HEK293 (cell line): ENCODE measurements around the gene LTBP1.

Source experiments
- GLI2 ChIP-seq: fragments of 450-650 bp; formaldehyde crosslinking; IDR thresholded peaks from 2 replicates; pipeline ENCODE4; 2017; ENCODE audit warnings: missing biosample characterization, missing genetic modification characterization, low read depth, borderline replicate concordance
- KLF8 ChIP-seq: fragments of 450-650 bp; formaldehyde crosslinking; IDR thresholded peaks from 2 replicates; pipeline ENCODE4 v1.5.1; 2016; ENCODE audit warnings: missing biosample characterization, missing genetic modification characterization
- ZFHX2 ChIP-seq: fragments of 450-650 bp; formaldehyde crosslinking; conservative IDR thresholded peaks from 2 replicates; pipeline ENCODE4 v1.5.1; 2016; ENCODE audit warnings: missing biosample characterization, missing genetic modification characterization
- ZNF114 ChIP-seq: fragments of 450-650 bp; formaldehyde crosslinking; IDR thresholded peaks from 2 replicates; pipeline ENCODE4 v1.5.0; 2017; ENCODE audit warnings: missing biosample characterization, missing genetic modification characterization
- ZNF133 ChIP-seq: fragments of 450-650 bp; formaldehyde crosslinking; IDR thresholded peaks from 2 replicates; pipeline ENCODE4 v1.5.1; 2016; ENCODE audit warnings: missing biosample characterization, missing genetic modification characterization
- ZNF239 ChIP-seq: fragments of 450-650 bp; formaldehyde crosslinking; IDR thresholded peaks from 2 replicates; pipeline ENCODE4 v1.5.1; 2016; ENCODE audit warnings: missing biosample characterization, missing genetic modification characterization
- ZNF366 ChIP-seq: fragments of 450-650 bp; formaldehyde crosslinking; conservative IDR thresholded peaks from 2 replicates; pipeline ENCODE4 v1.5.1; 2016; ENCODE audit warnings: missing biosample characterization, missing genetic modification characterization
- ZNF596 ChIP-seq: fragments of 450-650 bp; IDR thresholded peaks from 2 replicates; pipeline ENCODE4 v1.5.0; 2018; ENCODE audit warnings: missing biosample characterization, mild to moderate bottlenecking, missing genetic modification characterization, moderate library complexity
- ZNF654 ChIP-seq: fragments of 450-650 bp; formaldehyde crosslinking; IDR thresholded peaks from 2 replicates; pipeline ENCODE4 v1.5.1; 2016; ENCODE audit warnings: low read depth, missing biosample characterization, missing genetic modification characterization
- ZNF670 ChIP-seq: fragments of 450-650 bp; formaldehyde crosslinking; IDR thresholded peaks from 2 replicates; pipeline ENCODE4 v1.5.1; 2016; ENCODE audit warnings: missing biosample characterization, missing genetic modification characterization, low read depth
- ZNF785 ChIP-seq: fragments of 450-650 bp; formaldehyde crosslinking; IDR thresholded peaks from 2 replicates; pipeline ENCODE4 v1.5.1; 2016; ENCODE audit warnings: missing biosample characterization, missing genetic modification characterization
- TF ChIP-seq, protein P1 (sequence below): fragments of 450-650 bp; formaldehyde crosslinking; IDR thresholded peaks from 2 replicates; pipeline ENCODE4 v1.5.1; 2016; ENCODE audit warnings: missing biosample characterization, missing genetic modification characterization, low read depth
- TF ChIP-seq, protein P2 (sequence below): fragments of 450-650 bp; formaldehyde crosslinking; IDR thresholded peaks from 2 replicates; pipeline ENCODE4 v1.5.1; 2016; ENCODE audit warnings: missing biosample characterization, missing genetic modification characterization
- TF ChIP-seq, protein P3 (sequence below): fragments of 450-650 bp; formaldehyde crosslinking; IDR thresholded peaks from 2 replicates; pipeline ENCODE4 v1.5.1; 2016; ENCODE audit warnings: missing biosample characterization, missing genetic modification characterization
- TF ChIP-seq, protein P4 (sequence below): fragments of 450-650 bp; formaldehyde crosslinking; IDR thresholded peaks from 2 replicates; pipeline ENCODE4 v1.5.1; 2017; ENCODE audit warnings: missing biosample characterization, mild to moderate bottlenecking, missing genetic modification characterization, moderate library complexity
- TF ChIP-seq, protein P5 (sequence below): fragments of 450-650 bp; formaldehyde crosslinking; IDR thresholded peaks from 2 replicates; pipeline ENCODE4 v1.5.1; 2016; ENCODE audit warnings: missing biosample characterization, missing genetic modification characterization
- TF ChIP-seq, protein P6 (sequence below): fragments of 450-650 bp; formaldehyde crosslinking; IDR thresholded peaks from 2 replicates; pipeline ENCODE4 v1.5.1; 2017; ENCODE audit warnings: missing biosample characterization, missing genetic modification characterization

Gene LTBP1

DNA sequence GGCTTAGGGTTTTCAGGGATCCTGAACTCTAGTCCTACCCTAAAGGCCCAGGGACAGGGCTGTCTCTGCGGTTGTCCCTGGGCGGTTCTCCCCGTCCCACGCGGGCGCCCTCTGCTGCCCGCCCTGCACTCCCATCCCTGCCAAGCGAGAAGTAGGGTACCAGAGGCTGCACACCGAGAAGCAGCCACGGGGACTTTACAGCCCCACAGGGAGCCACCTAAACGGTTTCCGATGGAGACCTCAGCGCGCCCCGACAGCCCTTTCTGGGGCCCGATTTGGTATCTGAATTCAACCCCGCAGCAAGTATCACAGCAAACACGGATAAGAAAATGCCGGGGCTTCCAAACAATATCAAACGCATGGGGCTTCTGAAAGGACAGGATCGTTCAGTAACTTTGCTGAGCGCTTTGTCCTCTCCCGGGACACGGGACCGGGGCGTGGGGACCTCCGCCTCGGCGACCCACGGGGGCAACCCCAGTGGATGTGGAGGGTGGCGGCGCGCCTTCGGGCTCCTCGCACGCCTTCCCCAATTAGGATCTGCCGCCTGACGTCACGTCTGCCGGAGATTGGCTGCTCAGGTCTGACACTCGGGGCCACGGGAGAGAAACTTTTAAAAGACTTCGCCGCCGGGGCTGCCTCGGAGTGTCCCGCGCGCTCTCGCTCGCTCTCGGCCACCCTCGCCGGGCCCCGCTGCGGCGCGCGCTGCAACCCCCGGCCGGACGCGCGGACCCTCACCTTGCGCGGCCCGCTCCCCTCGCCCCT, at the start of gene LTBP1 (continued):
- TF ChIP-seq ZNF114 (tag by site-specific recombination) (no peak), ZNF785 (tag by site-specific recombination) (0 out of 2 replicates have a peak, but pooled peaks have one; percentile 33), ZFHX2 (tag by site-specific recombination) (peak; percentile 23; the same call in 1 of the 2 replicates), GLI2 (no peak), KLF8 (tag by site-specific recombination) (peak; percentile 34; the same call in 1 of the 2 replicates), ZNF239 (tag by site-specific recombination) (no peak), ZNF654 (tag by site-specific recombination) (peak; percentile 34; the same call in 1 of the 2 replicates), ZNF133 (no peak), ZNF670 (tag by site-specific recombination) (no peak), ZNF366 (tag by site-specific recombination) (no peak; the same call in 1 of the 2 replicates), ZNF596 (tag by site-specific recombination) (0 out of 2 replicates have a peak, but pooled peaks have one; percentile 11)
- TF ChIP-seq, protein P1, sequence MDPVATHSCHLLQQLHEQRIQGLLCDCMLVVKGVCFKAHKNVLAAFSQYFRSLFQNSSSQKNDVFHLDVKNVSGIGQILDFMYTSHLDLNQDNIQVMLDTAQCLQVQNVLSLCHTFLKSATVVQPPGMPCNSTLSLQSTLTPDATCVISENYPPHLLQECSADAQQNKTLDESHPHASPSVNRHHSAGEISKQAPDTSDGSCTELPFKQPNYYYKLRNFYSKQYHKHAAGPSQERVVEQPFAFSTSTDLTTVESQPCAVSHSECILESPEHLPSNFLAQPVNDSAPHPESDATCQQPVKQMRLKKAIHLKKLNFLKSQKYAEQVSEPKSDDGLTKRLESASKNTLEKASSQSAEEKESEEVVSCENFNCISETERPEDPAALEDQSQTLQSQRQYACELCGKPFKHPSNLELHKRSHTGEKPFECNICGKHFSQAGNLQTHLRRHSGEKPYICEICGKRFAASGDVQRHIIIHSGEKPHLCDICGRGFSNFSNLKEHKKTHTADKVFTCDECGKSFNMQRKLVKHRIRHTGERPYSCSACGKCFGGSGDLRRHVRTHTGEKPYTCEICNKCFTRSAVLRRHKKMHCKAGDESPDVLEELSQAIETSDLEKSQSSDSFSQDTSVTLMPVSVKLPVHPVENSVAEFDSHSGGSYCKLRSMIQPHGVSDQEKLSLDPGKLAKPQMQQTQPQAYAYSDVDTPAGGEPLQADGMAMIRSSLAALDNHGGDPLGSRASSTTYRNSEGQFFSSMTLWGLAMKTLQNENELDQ (tag by site-specific recombination): no peak
- TF ChIP-seq, protein P2, sequence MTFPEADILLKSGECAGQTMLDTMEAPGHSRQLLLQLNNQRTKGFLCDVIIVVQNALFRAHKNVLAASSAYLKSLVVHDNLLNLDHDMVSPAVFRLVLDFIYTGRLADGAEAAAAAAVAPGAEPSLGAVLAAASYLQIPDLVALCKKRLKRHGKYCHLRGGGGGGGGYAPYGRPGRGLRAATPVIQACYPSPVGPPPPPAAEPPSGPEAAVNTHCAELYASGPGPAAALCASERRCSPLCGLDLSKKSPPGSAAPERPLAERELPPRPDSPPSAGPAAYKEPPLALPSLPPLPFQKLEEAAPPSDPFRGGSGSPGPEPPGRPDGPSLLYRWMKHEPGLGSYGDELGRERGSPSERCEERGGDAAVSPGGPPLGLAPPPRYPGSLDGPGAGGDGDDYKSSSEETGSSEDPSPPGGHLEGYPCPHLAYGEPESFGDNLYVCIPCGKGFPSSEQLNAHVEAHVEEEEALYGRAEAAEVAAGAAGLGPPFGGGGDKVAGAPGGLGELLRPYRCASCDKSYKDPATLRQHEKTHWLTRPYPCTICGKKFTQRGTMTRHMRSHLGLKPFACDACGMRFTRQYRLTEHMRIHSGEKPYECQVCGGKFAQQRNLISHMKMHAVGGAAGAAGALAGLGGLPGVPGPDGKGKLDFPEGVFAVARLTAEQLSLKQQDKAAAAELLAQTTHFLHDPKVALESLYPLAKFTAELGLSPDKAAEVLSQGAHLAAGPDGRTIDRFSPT (tag by site-specific recombination): 0 out of 2 replicates have a peak, but pooled peaks have one; percentile 42
- TF ChIP-seq, protein P3, sequence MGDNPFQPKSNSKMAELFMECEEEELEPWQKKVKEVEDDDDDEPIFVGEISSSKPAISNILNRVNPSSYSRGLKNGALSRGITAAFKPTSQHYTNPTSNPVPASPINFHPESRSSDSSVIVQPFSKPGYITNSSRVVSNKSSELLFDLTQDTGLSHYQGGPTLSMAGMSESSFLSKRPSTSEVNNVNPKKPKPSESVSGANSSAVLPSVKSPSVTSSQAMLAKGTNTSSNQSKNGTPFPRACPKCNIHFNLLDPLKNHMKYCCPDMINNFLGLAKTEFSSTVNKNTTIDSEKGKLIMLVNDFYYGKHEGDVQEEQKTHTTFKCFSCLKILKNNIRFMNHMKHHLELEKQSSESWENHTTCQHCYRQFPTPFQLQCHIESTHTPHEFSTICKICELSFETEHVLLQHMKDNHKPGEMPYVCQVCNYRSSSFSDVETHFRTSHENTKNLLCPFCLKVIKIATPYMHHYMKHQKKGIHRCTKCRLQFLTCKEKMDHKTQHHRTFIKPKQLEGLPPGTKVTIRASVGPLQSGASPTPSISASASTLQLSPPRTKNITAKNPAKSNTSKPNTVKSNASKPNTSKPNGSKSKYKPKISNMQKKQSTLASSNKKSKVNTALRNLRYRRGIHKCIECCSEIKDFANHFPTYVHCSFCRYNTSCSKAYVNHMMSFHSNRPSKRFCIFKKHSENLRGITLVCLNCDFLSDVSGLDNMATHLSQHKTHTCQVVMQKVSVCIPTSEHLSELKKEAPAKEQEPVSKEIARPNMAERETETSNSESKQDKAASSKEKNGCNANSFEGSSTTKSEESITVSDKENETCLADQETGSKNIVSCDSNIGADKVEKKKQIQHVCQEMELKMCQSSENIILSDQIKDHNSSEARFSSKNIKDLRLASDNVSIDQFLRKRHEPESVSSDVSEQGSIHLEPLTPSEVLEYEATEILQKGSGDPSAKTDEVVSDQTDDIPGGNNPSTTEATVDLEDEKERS (tag by site-specific recombination): no peak
- TF ChIP-seq, protein P4, sequence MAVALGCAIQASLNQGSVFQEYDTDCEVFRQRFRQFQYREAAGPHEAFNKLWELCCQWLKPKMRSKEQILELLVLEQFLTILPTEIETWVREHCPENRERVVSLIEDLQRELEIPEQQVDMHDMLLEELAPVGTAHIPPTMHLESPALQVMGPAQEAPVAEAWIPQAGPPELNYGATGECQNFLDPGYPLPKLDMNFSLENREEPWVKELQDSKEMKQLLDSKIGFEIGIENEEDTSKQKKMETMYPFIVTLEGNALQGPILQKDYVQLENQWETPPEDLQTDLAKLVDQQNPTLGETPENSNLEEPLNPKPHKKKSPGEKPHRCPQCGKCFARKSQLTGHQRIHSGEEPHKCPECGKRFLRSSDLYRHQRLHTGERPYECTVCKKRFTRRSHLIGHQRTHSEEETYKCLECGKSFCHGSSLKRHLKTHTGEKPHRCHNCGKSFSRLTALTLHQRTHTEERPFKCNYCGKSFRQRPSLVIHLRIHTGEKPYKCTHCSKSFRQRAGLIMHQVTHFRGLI (tag by site-specific recombination): no peak
- TF ChIP-seq, protein P5, sequence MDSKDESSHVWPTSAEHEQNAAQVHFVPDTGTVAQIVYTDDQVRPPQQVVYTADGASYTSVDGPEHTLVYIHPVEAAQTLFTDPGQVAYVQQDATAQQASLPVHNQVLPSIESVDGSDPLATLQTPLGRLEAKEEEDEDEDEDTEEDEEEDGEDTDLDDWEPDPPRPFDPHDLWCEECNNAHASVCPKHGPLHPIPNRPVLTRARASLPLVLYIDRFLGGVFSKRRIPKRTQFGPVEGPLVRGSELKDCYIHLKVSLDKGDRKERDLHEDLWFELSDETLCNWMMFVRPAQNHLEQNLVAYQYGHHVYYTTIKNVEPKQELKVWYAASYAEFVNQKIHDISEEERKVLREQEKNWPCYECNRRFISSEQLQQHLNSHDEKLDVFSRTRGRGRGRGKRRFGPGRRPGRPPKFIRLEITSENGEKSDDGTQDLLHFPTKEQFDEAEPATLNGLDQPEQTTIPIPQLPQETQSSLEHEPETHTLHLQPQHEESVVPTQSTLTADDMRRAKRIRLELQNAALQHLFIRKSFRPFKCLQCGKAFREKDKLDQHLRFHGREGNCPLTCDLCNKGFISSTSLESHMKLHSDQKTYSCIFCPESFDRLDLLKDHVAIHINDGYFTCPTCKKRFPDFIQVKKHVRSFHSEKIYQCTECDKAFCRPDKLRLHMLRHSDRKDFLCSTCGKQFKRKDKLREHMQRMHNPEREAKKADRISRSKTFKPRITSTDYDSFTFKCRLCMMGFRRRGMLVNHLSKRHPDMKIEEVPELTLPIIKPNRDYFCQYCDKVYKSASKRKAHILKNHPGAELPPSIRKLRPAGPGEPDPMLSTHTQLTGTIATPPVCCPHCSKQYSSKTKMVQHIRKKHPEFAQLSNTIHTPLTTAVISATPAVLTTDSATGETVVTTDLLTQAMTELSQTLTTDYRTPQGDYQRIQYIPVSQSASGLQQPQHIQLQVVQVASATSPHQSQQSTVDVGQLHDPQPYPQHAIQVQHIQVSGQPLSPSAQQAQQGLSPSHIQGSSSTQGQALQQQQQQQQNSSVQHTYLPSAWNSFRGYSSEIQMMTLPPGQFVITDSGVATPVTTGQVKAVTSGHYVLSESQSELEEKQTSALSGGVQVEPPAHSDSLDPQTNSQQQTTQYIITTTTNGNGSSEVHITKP (tag by site-specific recombination): peak; percentile 33; the same call in 1 of the 2 replicates
- TF ChIP-seq, protein P6, sequence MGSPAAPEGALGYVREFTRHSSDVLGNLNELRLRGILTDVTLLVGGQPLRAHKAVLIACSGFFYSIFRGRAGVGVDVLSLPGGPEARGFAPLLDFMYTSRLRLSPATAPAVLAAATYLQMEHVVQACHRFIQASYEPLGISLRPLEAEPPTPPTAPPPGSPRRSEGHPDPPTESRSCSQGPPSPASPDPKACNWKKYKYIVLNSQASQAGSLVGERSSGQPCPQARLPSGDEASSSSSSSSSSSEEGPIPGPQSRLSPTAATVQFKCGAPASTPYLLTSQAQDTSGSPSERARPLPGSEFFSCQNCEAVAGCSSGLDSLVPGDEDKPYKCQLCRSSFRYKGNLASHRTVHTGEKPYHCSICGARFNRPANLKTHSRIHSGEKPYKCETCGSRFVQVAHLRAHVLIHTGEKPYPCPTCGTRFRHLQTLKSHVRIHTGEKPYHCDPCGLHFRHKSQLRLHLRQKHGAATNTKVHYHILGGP (tag by site-specific recombination): no peak
